Bronchus fibroblast of lung (primary cell): Measurements from ENCODE around the gene TOR1A. TPM values are rescaled to one million over a fixed set of nuclear protein-coding genes. Genes with fewer than 3 reads are reported as not detected.

Source experiments
- total RNA-seq: library from RNA; depleted of rRNA; stranded (reverse); fragments of >200 nt; gene quantifications from 2 replicates; pipeline ENCODE4 v1.2.3, GENCODE V29; 2015

The TOR1A gene
- 62.4 and 66.2 TPM in 2 replicates for total RNA-seq

GRCh38 chr9:129823935-129824601, at the start of gene TOR1A:
Gene TOR1A, minus strand, starts transcription at chr9:129824136. Its CDS starts 51 bp downstream, at chr9:129824085.

GRCh38 chr9:129835128-129835859, 11.4 kb upstream of the TOR1A start, which contains the start of the genes C9orf78 and USP20:
Gene C9orf78, minus strand, starts transcription at chr9:129835275. Its CDS starts 54 bp downstream, at chr9:129835221.
Gene USP20, plus strand, starts transcription at chr9:129835458. Its CDS starts 17,098 bp downstream, at chr9:129852556.

GRCh38 chr9:129802833-129803675, 20.9 kb downstream of the TOR1A start, which contains the start of gene TOR1B:
Gene TOR1B, plus strand, starts transcription at chr9:129803184. Its CDS starts 29 bp downstream, at chr9:129803213.

Other genes starting within 250 kb of the TOR1A start
- gene C9orf50, start 203.0 kb downstream of the TOR1A start, total RNA-seq = 0.50 TPM in 1 of 2 replicates, not detected in the other
- 83.8 and 90.4 TPM in 2 replicates for gene NTMT1, start 198.0 kb downstream of the TOR1A start, total RNA-seq
- gene ASB6, start 182.0 kb downstream of the TOR1A start, total RNA-seq = 23.5 and 23.6 TPM in 2 replicates
- gene PRRX2, start 158.5 kb downstream of the TOR1A start, total RNA-seq = 14.3 and 14.9 TPM in 2 replicates
- gene PTGES, start 71.1 kb downstream of the TOR1A start, total RNA-seq = 4.0 TPM in 2 replicates
- 25.1 and 31.3 TPM in 2 replicates for gene TOR1B, start 21.0 kb downstream of the TOR1A start, total RNA-seq
- gene C9orf78, start 11.1 kb upstream of the TOR1A start, total RNA-seq = 38.5 and 44.6 TPM in 2 replicates
- gene USP20, start 11.3 kb upstream of the TOR1A start, total RNA-seq = 10.6 and 10.9 TPM in 2 replicates
- gene FNBP1, start 219.1 kb upstream of the TOR1A start, total RNA-seq = 5.9 and 9.4 TPM in 2 replicates
- 17.1 and 17.5 TPM in 2 replicates for gene GPR107, start 229.8 kb upstream of the TOR1A start, total RNA-seq